GM12874 (cell line): ENCODE measurements around the gene CGNL1.

ENCODE experiments used
- CTCF ChIP-seq: IDR thresholded peaks from 2 replicates; pipeline ENCODE4 v1.5.1; 2011; ENCODE audit warnings: low read depth, mild to moderate bottlenecking, control low read depth, low read length, moderate library complexity; ENCODE audit not compliant: insufficient read depth

The CGNL1 gene

GRCh38 chr15:57553526-57553925 lies 177.2 kb downstream of the CGNL1 start:
- TF ChIP-seq CTCF: no peak

GRCh38 chr15:57554063-57554811 lies 177.9 kb downstream of the CGNL1 start:
- TF ChIP-seq CTCF: no peak

GRCh38 chr15:57554812-57555179 lies 178.5 kb downstream of the CGNL1 start:
- no peak for TF ChIP-seq CTCF

GRCh38 chr15:57555270-57555669 lies 179.0 kb downstream of the CGNL1 start:
- TF ChIP-seq CTCF: no peak

GRCh38 chr15:57556040-57556439 lies 179.7 kb downstream of the CGNL1 start:
- TF ChIP-seq CTCF: no peak

- TF ChIP-seq CTCF: no peak
Observed at GRCh38 chr15:57557267-57557666, 181.0 kb downstream of the CGNL1 start.

- TF ChIP-seq CTCF: no peak
Observed at GRCh38 chr15:57557810-57558209, 181.5 kb downstream of the CGNL1 start.
